ENCODE results near the gene LUM. TPM values are rescaled to one million over a fixed set of nuclear protein-coding genes. Genes with fewer than 3 reads are reported as not detected.

LUM gene
- total RNA-seq, 6 experiments from 2014 or later = 5.1 to 51.2 (median 10.1) TPM

DNA sequence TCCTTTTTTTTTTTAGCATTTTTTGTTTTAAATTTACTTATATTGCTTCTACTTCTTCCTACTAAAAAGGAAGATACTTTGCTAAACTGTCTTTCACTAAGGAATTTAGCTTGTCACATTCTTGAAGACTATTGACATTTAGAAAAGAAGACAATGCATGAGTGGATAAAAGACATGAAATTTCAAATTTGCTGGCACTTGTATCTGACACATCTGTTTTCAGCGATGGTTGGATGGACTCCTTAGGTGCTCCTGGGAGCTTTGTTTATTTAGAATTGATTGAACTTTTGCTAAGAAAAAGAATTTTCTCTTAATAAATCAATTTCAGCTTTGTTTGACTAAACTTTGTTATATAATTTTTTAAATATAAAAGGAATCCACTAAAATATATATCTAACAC lies 50.2 kb downstream of the LUM start:
- TF ChIP-seq, protein P1, sequence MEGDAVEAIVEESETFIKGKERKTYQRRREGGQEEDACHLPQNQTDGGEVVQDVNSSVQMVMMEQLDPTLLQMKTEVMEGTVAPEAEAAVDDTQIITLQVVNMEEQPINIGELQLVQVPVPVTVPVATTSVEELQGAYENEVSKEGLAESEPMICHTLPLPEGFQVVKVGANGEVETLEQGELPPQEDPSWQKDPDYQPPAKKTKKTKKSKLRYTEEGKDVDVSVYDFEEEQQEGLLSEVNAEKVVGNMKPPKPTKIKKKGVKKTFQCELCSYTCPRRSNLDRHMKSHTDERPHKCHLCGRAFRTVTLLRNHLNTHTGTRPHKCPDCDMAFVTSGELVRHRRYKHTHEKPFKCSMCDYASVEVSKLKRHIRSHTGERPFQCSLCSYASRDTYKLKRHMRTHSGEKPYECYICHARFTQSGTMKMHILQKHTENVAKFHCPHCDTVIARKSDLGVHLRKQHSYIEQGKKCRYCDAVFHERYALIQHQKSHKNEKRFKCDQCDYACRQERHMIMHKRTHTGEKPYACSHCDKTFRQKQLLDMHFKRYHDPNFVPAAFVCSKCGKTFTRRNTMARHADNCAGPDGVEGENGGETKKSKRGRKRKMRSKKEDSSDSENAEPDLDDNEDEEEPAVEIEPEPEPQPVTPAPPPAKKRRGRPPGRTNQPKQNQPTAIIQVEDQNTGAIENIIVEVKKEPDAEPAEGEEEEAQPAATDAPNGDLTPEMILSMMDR (IDR thresholded peaks at IDR 0.05) = no peak
- no peak for TF ChIP-seq POLR2A (IDR thresholded peaks at IDR 0.05)
- no peaks in the 10 kb centered on the region for H3K36me3 ChIP-seq
- no peak overlapping the region for H3K27ac ChIP-seq
- DNase-seq = no peak
- H3K9me3 ChIP-seq = no peaks in the 10 kb centered on the region
- no peaks in the 10 kb centered on the region for H3K4me1 ChIP-seq
- no peaks in the 10 kb centered on the region for H3K27me3 ChIP-seq
- intact Hi-C loops (cut with DNase I) = no loop called here
- no peak overlapping the region for H3K4me3 ChIP-seq
- ATAC-seq = no peak
- 77% methylated on average over 1 of the region's 1 CpG for WGBS (ENCODE audit: insufficient coverage, low coverage, low lambda C conversion rate, missing lambda C conversion rate)

DNA sequence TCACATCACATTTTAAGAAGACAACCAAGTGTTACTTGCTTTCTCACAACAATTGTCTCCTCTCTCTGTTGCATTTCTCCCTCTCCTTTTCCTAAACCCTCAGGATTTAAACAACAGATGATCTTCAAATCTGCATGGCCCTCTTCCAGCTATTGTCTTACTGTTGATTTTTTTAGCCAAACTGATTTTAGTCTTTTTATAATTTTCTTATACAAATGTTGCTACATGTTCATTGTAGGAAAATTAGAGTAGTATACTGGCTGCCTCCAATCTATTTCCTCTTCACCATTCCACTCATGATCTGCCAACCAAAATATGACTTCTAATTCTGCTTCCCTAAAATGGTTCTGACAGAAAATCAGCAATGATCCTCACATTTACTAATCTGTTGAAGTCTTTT lies 52.1 kb downstream of the LUM start:
- intact Hi-C loops (cut with DNase I) = no loop called here
- TF ChIP-seq, protein P1 (IDR thresholded peaks at IDR 0.05) = no peak
- TF ChIP-seq POLR2A (IDR thresholded peaks at IDR 0.05) = no peak
- Histone ChIP-seq H3K4me1 (no peaks in the 10 kb centered on the region), H3K4me3 (no peak overlapping the region), H3K27me3 (no peaks in the 10 kb centered on the region), H3K27ac (no peak overlapping the region), H3K36me3 (no peaks in the 10 kb centered on the region), H3K9me3 (no peaks in the 10 kb centered on the region)
- ATAC-seq = no peak
- no peak for DNase-seq

DNA sequence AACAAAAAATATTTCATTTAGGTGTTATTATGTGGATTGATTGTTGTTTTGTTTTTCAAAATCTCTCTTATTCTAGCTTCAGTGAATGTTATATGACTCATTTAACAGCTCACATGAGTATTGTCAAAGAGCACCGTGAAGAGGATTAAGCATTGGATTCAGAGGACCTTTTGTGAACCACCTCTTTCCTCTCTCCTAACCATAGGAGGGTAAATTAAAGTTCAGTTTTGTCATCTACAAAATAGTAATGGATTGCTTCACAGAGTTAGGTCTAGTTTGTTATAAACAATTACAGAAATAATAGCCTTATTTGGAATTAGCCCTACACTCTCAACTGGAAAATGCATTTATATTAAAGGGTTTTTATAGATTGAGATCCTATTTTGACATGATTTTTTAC lies 52.5 kb downstream of the LUM start:
- no peaks in the 10 kb centered on the region for H3K4me1 ChIP-seq
- no peaks in the 10 kb centered on the region for H3K27me3 ChIP-seq
- H3K4me3 ChIP-seq = no peak overlapping the region
- no peaks in the 10 kb centered on the region for H3K9me3 ChIP-seq
- DNase-seq (no peak), ATAC-seq (no peak)
- TF ChIP-seq, protein P1 (IDR thresholded peaks at IDR 0.05) = no peak
- no peak for TF ChIP-seq POLR2A (IDR thresholded peaks at IDR 0.05)
- no peak overlapping the region for H3K27ac ChIP-seq
- intact Hi-C loops (cut with DNase I) = no loop called here
- WGBS (ENCODE audit: insufficient coverage, low coverage, low lambda C conversion rate, missing lambda C conversion rate) = 75% methylated on average over 1 of the region's 1 CpG
- H3K36me3 ChIP-seq = no peaks in the 10 kb centered on the region

DNA sequence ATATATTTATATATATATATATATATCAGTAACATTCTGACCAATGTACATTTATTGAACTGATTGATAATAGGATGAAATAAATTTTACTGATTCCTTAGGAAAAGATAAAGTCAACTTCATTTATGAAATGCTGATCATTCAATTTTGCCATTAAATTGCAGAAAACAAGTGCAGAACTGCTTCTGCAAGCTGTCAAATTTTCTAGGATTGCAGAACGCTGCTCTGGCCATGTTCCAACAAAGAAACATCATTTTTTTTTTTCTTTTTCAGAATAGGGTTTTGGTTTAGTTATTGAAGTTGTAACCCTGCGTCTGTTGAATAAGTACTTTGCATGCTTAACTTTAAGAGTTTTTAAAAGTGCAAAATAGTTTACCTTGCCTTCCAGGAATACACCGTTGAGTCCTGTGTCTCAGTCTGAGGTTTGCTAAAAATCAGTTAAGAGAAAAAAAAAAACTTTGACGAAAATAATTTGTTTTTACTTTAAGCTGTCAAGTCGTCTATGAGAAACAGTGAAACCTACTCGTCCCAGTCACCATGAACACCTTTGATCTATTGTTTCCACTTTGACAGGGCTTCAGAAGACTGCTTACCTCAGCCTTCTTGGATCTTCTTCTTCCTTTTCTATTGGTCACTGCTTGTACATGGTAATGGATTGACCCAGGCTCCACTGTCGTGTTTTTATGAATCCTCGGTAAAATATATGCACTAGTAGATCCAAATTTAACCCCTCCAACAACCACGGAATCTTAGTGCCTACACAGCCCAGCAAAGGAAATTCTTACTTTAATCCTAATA lies 53.7 kb downstream of the LUM start, which contains the start of gene KERA:
Gene KERA, minus strand, starts transcription at position 657 of the 798 bp plus-strand sequence. CDS start 1,743 bp downstream, outside the sequence.
- intact Hi-C loops (cut with DNase I) = no loop called here
- no peak within 1 kb of the TSS for H3K27ac ChIP-seq
- no peak for DNase-seq
- no peaks in the 10 kb centered on the region for H3K27me3 ChIP-seq
- no peaks in the 10 kb centered on the region for H3K9me3 ChIP-seq
- H3K4me3 ChIP-seq = no peak within 1 kb of the TSS
- 26% methylated on average over 9 of the region's 9 CpGs for WGBS (ENCODE audit: insufficient coverage, low coverage, low lambda C conversion rate, missing lambda C conversion rate)
- no peaks in the 10 kb centered on the region for H3K36me3 ChIP-seq
- TF ChIP-seq POLR2A (IDR thresholded peaks at IDR 0.05) = no peak
- TF ChIP-seq, protein P1 (IDR thresholded peaks at IDR 0.05) = no peak
- no peaks in the 10 kb centered on the region for H3K4me1 ChIP-seq
- no peak for ATAC-seq

Data from right lobe of liver (tissue), 6 donors.